Neural progenitor cell (in vitro differentiated cells): ENCODE results near the gene CTNNA3.

Experiments
- CTCF ChIP-seq: fragments of 200-600 bp; sonication (generic); IDR thresholded peaks from 2 replicates; pipeline ENCODE4 v1.5.1; 2017; ENCODE audit warnings: antibody characterized with exemption, mild to moderate bottlenecking
- EZH2 ChIP-seq: fragments of 200-600 bp; sonication (generic); IDR thresholded peaks from 2 replicates; pipeline ENCODE4 v1.6.1; 2017; ENCODE audit warnings: antibody characterized with exemption, mild to moderate bottlenecking, moderate library complexity
- EZH2phosphoT487 ChIP-seq: fragments of 200-600 bp; sonication (generic); IDR thresholded peaks from 2 replicates; pipeline ENCODE4 v1.6.1; 2017; ENCODE audit warnings: antibody characterized with exemption

- no peak for TF ChIP-seq CTCF
- no peak for TF ChIP-seq EZH2phosphoT487
- no peak for TF ChIP-seq EZH2
These were observed 440 bp downstream of the CTNNA3 start for GRCh38 chr10:67695555-67695954.
